Epithelial cell of esophagus (primary cell): ENCODE data around the gene ZMIZ2.
"Not testable (repeated sequence)": the region's sequence is repeated elsewhere in the genome, so short reads cannot be mapped to it uniquely, and the experiment has no call there.

Source experiments
- DNase-seq: peaks from one replicate; pipeline ENCODE4 v3.0.0; 2010; ENCODE audit warnings: low read depth
- H3K4me3 ChIP-seq: 2 replicates; pipeline ENCODE4 v1.5.1; 2011; ENCODE audit warnings: mild to moderate bottlenecking, low read length, control low read depth
- TF ChIP-seq, protein P1 (sequence below): IDR thresholded peaks from 2 replicates; pipeline ENCODE4 v1.5.1; 2011; ENCODE audit warnings: low read depth, mild to moderate bottlenecking, low read length, control low read depth, inconsistent platforms; ENCODE audit not compliant: insufficient read depth; ENCODE audit errors: missing control alignments

Gene ZMIZ2

DNA sequence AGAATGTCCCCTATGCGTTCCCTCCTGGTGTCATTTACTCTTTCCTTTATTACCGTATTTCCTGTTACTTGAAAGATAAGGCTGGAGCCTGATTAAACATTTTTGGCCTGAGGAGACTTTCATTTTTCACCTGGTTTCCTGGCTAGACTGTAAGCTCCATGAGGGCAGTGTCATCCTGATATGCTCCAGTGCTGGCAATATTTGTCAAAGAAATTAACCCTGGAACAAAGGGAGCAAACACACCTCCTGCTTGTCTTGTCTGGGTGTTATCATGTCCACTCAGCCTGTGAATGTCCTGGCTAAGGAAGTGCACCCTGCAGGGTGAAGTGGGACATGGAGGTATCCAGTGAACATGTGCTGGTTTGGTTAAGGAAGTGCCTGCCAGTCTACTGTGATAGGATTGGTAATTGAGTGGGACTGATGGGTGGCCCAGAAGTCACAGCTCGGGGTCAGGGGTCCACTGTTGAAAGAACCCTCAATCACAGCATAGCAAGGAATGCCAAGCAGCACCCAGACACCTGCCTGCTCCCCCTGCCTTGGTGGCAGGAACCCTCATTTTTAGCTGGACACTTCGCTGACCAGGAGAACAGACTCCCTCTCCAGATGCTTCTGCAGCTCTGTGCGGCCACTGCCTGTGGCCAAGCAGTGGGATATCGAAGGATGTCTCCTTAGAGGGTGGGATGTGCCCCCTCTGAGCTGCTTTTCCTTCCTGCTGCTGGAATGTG lies 26.9 kb downstream of the ZMIZ2 start:
- TF ChIP-seq, protein P1, sequence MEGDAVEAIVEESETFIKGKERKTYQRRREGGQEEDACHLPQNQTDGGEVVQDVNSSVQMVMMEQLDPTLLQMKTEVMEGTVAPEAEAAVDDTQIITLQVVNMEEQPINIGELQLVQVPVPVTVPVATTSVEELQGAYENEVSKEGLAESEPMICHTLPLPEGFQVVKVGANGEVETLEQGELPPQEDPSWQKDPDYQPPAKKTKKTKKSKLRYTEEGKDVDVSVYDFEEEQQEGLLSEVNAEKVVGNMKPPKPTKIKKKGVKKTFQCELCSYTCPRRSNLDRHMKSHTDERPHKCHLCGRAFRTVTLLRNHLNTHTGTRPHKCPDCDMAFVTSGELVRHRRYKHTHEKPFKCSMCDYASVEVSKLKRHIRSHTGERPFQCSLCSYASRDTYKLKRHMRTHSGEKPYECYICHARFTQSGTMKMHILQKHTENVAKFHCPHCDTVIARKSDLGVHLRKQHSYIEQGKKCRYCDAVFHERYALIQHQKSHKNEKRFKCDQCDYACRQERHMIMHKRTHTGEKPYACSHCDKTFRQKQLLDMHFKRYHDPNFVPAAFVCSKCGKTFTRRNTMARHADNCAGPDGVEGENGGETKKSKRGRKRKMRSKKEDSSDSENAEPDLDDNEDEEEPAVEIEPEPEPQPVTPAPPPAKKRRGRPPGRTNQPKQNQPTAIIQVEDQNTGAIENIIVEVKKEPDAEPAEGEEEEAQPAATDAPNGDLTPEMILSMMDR = no peak
- no peak for DNase-seq
- H3K4me3 ChIP-seq = no peak overlapping the region

GRCh38 chr7:44776211-44776610 lies 27.6 kb downstream of the ZMIZ2 start:
- DNase-seq = no peak
- no peak overlapping the region for H3K4me3 ChIP-seq
- TF ChIP-seq, protein P1 = no peak

- TF ChIP-seq, protein P1 = no peak
- no peak for DNase-seq
- H3K4me3 ChIP-seq = no peak overlapping the region
These were observed 33.8 kb downstream of the ZMIZ2 start for GRCh38 chr7:44782460-44782859.

DNA sequence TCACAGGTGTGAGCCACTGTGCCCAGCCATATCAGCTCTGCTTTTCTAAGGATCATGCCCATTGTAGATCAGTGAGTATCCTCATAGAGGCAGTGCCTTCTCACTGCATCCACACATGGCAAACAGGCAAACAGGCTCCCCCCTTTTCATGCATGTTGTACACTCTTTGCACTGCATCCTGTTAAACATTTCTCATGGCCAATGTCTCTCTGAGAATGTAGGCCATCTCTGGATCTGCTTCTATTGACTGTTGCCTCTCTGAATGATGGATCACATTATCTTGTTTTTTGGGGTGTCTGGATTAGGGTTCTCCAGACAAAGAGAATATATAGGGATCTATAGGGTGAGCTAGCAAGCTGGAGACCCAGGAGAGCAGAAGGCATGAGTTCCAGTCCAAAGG lies 34.8 kb downstream of the ZMIZ2 start:
- no peak overlapping the region for H3K4me3 ChIP-seq
- TF ChIP-seq, protein P1 = no peak
- no peak for DNase-seq

DNA sequence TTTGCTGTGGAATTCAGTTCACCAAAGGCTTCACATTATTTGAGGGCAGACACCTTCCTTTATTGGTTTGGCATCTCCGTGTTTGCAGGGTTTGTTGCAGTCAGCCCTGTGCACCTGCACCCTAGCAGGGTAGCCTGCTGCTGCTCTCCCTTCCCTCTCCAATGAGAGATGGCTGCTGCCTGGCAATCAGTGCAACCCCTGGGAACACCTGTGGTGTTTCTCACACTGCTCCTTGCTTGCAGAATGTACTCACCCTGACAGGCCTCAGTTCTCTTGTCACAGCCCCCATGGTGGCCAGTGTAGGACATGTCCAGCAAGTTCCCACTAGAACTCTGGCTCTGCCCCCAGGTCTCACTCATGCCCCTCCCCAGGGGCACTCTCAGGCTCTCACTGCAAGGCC lies 35.7 kb downstream of the ZMIZ2 start:
- H3K4me3 ChIP-seq = no peak overlapping the region
- TF ChIP-seq, protein P1 = no peak
- no peak for DNase-seq

GRCh38 chr7:44785218-44785617 lies 36.6 kb downstream of the ZMIZ2 start:
- not testable (repeated sequence) for H3K4me3 ChIP-seq, DNase-seq

GRCh38 chr7:44787041-44787440 lies 38.4 kb downstream of the ZMIZ2 start:
- no peak overlapping the region for H3K4me3 ChIP-seq
- no peak for DNase-seq
- TF ChIP-seq, protein P1 = no peak

DNA sequence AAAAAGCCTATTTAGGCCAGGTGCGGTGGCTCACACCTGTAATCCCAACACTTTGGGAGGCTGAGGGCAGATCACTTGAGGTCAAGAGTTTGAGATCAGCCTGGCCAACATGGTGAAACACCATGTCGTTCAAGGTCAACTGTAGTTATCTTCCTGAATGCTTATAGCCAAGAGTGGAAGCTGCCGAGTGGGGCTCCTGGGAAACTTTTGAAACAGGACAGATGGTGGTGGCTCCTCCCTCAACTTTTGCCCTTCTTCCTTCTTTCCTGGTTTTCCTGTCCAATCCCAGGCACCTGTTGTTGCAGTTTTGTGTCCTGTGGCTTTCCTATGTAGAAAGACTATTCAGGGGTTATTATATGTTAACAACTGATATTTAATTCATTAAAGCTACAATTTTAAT lies 39.1 kb downstream of the ZMIZ2 start:
- TF ChIP-seq, protein P1 = no peak
- H3K4me3 ChIP-seq = no peak overlapping the region
- DNase-seq = no peak
